Peyer's patch (tissue), 4 donors: ENCODE data around the gene SLC7A7.

ENCODE experiments used
- POLR2A ChIP-seq, 2 donors: fragments of 450-650 bp; IDR thresholded peaks; one replicate each; pipeline ENCODE4 v1.5.1; 2017; ENCODE audit warnings: antibody characterized with exemption in 2 of 2, mild to moderate bottlenecking in 2 of 2, moderate library complexity in 2 of 2
- TF ChIP-seq, protein P1 (sequence below), 6 experiments: fragments of 450-650 bp in 4 of 6; fragments of 200-600 bp in 2 of 6; sonication (generic) in 1 of 6; IDR thresholded peaks; one replicate each; pipeline ENCODE4 v1.5.1; 2017 to 2019; ENCODE audit warnings: antibody characterized with exemption in 6 of 6, mild to moderate bottlenecking in 3 of 6, moderate library complexity in 1 of 6

DNA sequence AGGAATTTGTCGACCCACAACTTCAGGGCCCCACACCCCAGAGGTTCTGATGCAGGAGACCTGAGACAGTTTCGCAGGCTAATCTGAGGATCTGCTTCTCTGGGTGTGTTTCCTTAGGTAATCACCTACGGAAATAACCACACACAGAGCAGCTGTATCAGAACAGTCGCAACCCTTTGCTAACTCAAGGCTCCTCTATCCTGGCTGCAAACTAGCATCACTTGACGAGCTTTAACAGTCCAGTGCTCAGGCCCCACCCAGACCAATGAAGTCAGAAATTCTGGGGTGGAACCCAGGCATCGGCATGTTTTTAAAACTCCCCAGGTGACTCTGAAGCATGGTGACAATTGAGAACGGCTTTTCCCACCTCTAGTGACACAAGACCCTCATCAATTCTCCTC, 20.7 kb downstream of the SLC7A7 start:
- TF ChIP-seq, protein P1, sequence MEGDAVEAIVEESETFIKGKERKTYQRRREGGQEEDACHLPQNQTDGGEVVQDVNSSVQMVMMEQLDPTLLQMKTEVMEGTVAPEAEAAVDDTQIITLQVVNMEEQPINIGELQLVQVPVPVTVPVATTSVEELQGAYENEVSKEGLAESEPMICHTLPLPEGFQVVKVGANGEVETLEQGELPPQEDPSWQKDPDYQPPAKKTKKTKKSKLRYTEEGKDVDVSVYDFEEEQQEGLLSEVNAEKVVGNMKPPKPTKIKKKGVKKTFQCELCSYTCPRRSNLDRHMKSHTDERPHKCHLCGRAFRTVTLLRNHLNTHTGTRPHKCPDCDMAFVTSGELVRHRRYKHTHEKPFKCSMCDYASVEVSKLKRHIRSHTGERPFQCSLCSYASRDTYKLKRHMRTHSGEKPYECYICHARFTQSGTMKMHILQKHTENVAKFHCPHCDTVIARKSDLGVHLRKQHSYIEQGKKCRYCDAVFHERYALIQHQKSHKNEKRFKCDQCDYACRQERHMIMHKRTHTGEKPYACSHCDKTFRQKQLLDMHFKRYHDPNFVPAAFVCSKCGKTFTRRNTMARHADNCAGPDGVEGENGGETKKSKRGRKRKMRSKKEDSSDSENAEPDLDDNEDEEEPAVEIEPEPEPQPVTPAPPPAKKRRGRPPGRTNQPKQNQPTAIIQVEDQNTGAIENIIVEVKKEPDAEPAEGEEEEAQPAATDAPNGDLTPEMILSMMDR (IDR thresholded peaks at IDR 0.05): no peak
- no peak for TF ChIP-seq POLR2A (IDR thresholded peaks at IDR 0.05)
